ENCODE results near the gene MTMR12.

GRCh38 chr5:32299059-32299677, 13.6 kb downstream of the MTMR12 start:
- TF ChIP-seq POLR2A (IDR thresholded peaks at IDR 0.05; ENCODE audit: low read depth, low read length) (no peak), MAX (IDR thresholded peaks at IDR 0.05; ENCODE audit: insufficient read depth, insufficient read length) (no peak), CTCF (IDR thresholded peaks at IDR 0.05; ENCODE audit: extremely low read depth in 1 of 2, insufficient read depth in 1 of 2, low read depth in 1 of 2, low read length in 2 of 2) (no peak), EZH2 (IDR thresholded peaks at IDR 0.05; ENCODE audit: borderline replicate concordance, low read depth, low read length, severe bottlenecking) (no peak)
